Keratinocyte (primary cell): ENCODE data around the gene SLC9A3. TPM values are rescaled to one million over a fixed set of nuclear protein-coding genes. Genes with fewer than 3 reads are reported as not detected.
"Not testable (repeated sequence)": the region's sequence is repeated elsewhere in the genome, so short reads cannot be mapped to it uniquely, and the experiment has no call there.

Experiments
- DNase-seq: peaks from one replicate; pipeline ENCODE4 v3.0.0-alpha.2; 2011; ENCODE audit warnings: low read depth, missing footprints, low spot score
- FAIRE-seq: peaks from 2 replicates; lab custom pipeline; 2011; peaks lifted over from hg19 to GRCh38; lab: Jason Lieb, UNC
- H2AFZ ChIP-seq: 2 replicates; pipeline ENCODE4 v1.6.0; 2012; ENCODE audit warnings: low read length, control low read depth, inconsistent platforms; ENCODE audit not compliant: control insufficient read depth
- H3K27ac ChIP-seq: 2 replicates; pipeline ENCODE4 v1.5.1; 2011; ENCODE audit warnings: low read length; ENCODE audit not compliant: control insufficient read depth, insufficient read depth
- H3K27me3 ChIP-seq: 3 replicates; pipeline ENCODE4 v1.6.0; 2011; ENCODE audit warnings: low read length; ENCODE audit not compliant: control insufficient read depth, insufficient read depth; ENCODE audit errors: extremely low read depth
- H3K36me3 ChIP-seq, 2 experiments: 2 replicates in 1 of 2; 3 replicates in 1 of 2; pipeline ENCODE4 v1.5.1; 2011; ENCODE audit warnings: low read length in 2 of 2, mild to moderate bottlenecking in 1 of 2; ENCODE audit not compliant: control insufficient read depth in 2 of 2, insufficient read depth in 2 of 2; ENCODE audit errors: extremely low read depth in 1 of 2
- H3K4me1 ChIP-seq: 3 replicates; pipeline ENCODE4 v1.5.1; 2011; ENCODE audit warnings: low read length; ENCODE audit not compliant: control insufficient read depth, insufficient read depth; ENCODE audit errors: extremely low read depth
- H3K4me2 ChIP-seq: 3 replicates; pipeline ENCODE4 v1.6.0; 2011; ENCODE audit warnings: low read depth, low read length; ENCODE audit not compliant: control insufficient read depth, insufficient read depth; ENCODE audit errors: extremely low read depth
- H3K4me3 ChIP-seq, 3 experiments: fragments of 200-600 bp in 1 of 3; sonication (generic) in 1 of 3; 2 replicates in 2 of 3; 3 replicates in 1 of 3; pipeline ENCODE4 v1.5.1; 2011 to 2016; ENCODE audit warnings: low read length in 3 of 3, mild to moderate bottlenecking in 3 of 3, control low read depth in 2 of 3, inconsistent platforms in 1 of 3, low read depth in 1 of 3, mixed read lengths in 1 of 3, mixed run types in 1 of 3, moderate library complexity in 1 of 3; ENCODE audit not compliant: control insufficient read depth in 2 of 3, insufficient read depth in 2 of 3; ENCODE audit errors: extremely low read depth in 1 of 3
- H3K79me2 ChIP-seq: 2 replicates; pipeline ENCODE4 v1.6.0; 2012; ENCODE audit warnings: low read length; ENCODE audit not compliant: control insufficient read depth, insufficient read depth
- H3K9ac ChIP-seq: 3 replicates; pipeline ENCODE4 v1.6.0; 2011; ENCODE audit warnings: low read length; ENCODE audit not compliant: control insufficient read depth, insufficient read depth; ENCODE audit errors: extremely low read depth
- H3K9me1 ChIP-seq: 3 replicates; pipeline ENCODE4 v1.6.0; 2011; ENCODE audit warnings: low read length; ENCODE audit not compliant: control insufficient read depth, insufficient read depth; ENCODE audit errors: extremely low read depth
- H3K9me3 ChIP-seq: 2 replicates; pipeline ENCODE4 v1.5.1; 2012; ENCODE audit warnings: low read depth, low read length; ENCODE audit not compliant: control insufficient read depth
- H4K20me1 ChIP-seq: 3 replicates; pipeline ENCODE4 v1.6.0; 2011; ENCODE audit warnings: low read length; ENCODE audit not compliant: control insufficient read depth, insufficient read depth; ENCODE audit errors: extremely low read depth
- CTCF ChIP-seq, 3 experiments: IDR thresholded peaks in 1 of 3; conservative IDR thresholded peaks in 1 of 3; optimal IDR thresholded peaks in 1 of 3; 2 replicates in 2 of 3; 3 replicates in 1 of 3; pipeline versions ENCODE3 to v1.5.1; 2011; ENCODE audit warnings: low read length in 3 of 3, mild to moderate bottlenecking in 3 of 3, moderate library complexity in 2 of 3, control low read depth in 1 of 3, inconsistent platforms in 1 of 3; ENCODE audit not compliant: insufficient read depth in 2 of 3; ENCODE audit errors: extremely low read depth in 1 of 3
- EZH2 ChIP-seq: IDR thresholded peaks from one replicate; pipeline ENCODE4 v1.6.1; 2012; ENCODE audit warnings: inconsistent platforms, mild to moderate bottlenecking, low read length, moderate library complexity
- dilution Hi-C: fragments of 300-500 bp; cut with MboI; formaldehyde crosslinking; loops from one replicate; pipeline ENCODE4 v1.7.0; 2020; ENCODE audit warnings: low sequenced_read_pairs; ENCODE audit not compliant: extremely low pct_ligation_motif_present
- polyA plus RNA-seq, 5 experiments: library from polyadenylated mRNA; depleted of rRNA in 3 of 5; stranded (reverse) in 3 of 5; stranded (forward) in 1 of 5; unstranded in 1 of 5; fragments of >200 nt; gene quantifications; 1 replicate in 1 of 5; 2 replicates in 3 of 5; 3 replicates in 1 of 5; pipeline versions ENCODE4 v1.2.1 to v1.2.3, GENCODE V29; 2011 to 2012; ENCODE audit warnings: missing spikeins in 2 of 5, low read depth in 1 of 5, low replicate concordance in 1 of 5

Gene SLC9A3
- polyA plus RNA-seq, 1 donor (not counting 4 experiments of a cell fraction or from before 2014, with no cell fraction given): 0.55 TPM

DNA sequence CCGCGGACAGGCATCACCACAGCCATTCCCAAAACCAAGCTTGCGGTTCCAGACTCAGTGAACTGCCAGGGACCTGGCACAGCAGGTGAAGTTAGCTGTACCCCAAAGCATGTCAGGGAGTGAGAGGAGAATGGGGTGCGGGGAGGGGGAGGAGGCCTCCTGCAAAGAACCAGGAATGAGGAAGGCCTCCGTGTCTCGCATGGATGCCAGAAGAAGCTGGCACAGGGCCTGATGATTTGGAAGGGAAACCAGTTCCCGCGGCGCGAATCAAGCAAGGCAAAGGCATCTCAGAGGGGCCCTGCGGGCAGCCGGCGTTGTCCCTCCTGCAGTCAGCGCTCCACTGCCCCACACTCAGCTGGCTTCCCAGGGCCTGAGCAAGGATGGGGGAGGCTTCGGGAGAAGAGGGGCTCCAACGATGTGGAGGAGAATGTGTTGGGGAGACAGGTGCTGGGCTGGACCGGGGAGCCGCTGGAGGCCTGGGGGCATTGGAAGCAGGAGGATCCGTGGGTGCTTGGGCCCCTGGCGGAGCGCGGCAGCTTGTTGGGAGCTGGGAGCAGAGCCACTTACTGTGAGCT is 14.6 kb downstream of the SLC9A3 start:
- FAIRE-seq: no peak
- no peaks in the 10 kb centered on the region for H3K4me1 ChIP-seq
- no peak overlapping the region for H3K9ac ChIP-seq
- H3K36me3 ChIP-seq: no peaks in the 10 kb centered on the region
- dilution Hi-C loops: no loop called here
- no peaks in the 10 kb centered on the region for H3K9me3 ChIP-seq
- no peak overlapping the region for H3K27ac ChIP-seq
- H3K9me1 ChIP-seq: no peaks in the 10 kb centered on the region
- no peak overlapping the region for H3K4me2 ChIP-seq
- no peak for TF ChIP-seq CTCF (optimal IDR thresholded peaks at IDR 0.05 in 1 of 3, IDR thresholded peaks at IDR 0.05 in 1 of 3, conservative IDR thresholded peaks at IDR 0.05 in 1 of 3; ENCODE audit: extremely low read depth in 1 of 3, insufficient read depth in 2 of 3, low read length in 3 of 3)
- peak; percentile 72 for TF ChIP-seq EZH2
- H3K27me3 ChIP-seq: peaks cover 45% of the 10 kb centered on the region
- no peaks in the 10 kb centered on the region for H3K79me2 ChIP-seq
- H2AFZ ChIP-seq: no peak overlapping the region
- DNase-seq: no peak
- no peak overlapping the region for H3K4me3 ChIP-seq
- no peaks in the 10 kb centered on the region for H4K20me1 ChIP-seq

- DNase-seq, H3K9me3 ChIP-seq, H3K36me3 ChIP-seq, H3K79me2 ChIP-seq, H3K4me3 ChIP-seq, FAIRE-seq, H3K4me2 ChIP-seq, H3K9me1 ChIP-seq, H4K20me1 ChIP-seq, H3K4me1 ChIP-seq, dilution Hi-C loops, H3K9ac ChIP-seq, H2AFZ ChIP-seq, H3K27ac ChIP-seq: not testable (repeated sequence)
- H3K27me3 ChIP-seq: peaks cover 35% of the 10 kb centered on the region
Measured at GRCh38 chr5:507986-508575, 16.2 kb downstream of the SLC9A3 start.
